ENCODE results near the gene ACTN4.

ACTN4 gene

DNA sequence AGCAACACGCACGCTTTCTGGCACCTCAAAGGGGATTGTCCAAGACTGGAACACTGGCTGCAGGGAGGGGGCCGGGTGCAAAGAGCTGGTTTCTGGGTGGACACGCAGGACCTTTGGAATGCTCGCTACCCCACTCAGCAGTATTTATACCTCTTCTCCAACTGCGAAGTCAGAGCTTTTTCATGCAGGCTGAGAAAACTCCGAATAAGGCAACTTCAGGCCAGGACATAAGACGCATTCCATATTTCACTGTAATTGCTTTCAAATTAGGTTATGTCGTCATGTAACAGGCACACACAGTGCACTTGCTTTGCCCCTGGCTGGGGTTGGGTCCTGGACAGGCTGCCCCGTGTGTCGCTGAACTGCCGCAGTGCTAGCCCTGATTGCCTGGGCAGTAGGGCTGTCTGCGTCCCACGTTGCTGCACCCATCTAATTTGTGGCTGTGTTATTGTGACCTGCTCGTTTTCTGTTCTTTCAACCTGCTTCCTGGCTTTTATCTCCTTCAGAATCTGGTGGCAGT lies 44.5 kb downstream of the ACTN4 start:
- H3K27ac ChIP-seq = no peak overlapping the region
- TF ChIP-seq, protein P1, sequence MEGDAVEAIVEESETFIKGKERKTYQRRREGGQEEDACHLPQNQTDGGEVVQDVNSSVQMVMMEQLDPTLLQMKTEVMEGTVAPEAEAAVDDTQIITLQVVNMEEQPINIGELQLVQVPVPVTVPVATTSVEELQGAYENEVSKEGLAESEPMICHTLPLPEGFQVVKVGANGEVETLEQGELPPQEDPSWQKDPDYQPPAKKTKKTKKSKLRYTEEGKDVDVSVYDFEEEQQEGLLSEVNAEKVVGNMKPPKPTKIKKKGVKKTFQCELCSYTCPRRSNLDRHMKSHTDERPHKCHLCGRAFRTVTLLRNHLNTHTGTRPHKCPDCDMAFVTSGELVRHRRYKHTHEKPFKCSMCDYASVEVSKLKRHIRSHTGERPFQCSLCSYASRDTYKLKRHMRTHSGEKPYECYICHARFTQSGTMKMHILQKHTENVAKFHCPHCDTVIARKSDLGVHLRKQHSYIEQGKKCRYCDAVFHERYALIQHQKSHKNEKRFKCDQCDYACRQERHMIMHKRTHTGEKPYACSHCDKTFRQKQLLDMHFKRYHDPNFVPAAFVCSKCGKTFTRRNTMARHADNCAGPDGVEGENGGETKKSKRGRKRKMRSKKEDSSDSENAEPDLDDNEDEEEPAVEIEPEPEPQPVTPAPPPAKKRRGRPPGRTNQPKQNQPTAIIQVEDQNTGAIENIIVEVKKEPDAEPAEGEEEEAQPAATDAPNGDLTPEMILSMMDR (conservative IDR thresholded peaks at IDR 0.05) = no peak
- no peak for TF ChIP-seq ZFX (IDR thresholded peaks at IDR 0.05)

DNA sequence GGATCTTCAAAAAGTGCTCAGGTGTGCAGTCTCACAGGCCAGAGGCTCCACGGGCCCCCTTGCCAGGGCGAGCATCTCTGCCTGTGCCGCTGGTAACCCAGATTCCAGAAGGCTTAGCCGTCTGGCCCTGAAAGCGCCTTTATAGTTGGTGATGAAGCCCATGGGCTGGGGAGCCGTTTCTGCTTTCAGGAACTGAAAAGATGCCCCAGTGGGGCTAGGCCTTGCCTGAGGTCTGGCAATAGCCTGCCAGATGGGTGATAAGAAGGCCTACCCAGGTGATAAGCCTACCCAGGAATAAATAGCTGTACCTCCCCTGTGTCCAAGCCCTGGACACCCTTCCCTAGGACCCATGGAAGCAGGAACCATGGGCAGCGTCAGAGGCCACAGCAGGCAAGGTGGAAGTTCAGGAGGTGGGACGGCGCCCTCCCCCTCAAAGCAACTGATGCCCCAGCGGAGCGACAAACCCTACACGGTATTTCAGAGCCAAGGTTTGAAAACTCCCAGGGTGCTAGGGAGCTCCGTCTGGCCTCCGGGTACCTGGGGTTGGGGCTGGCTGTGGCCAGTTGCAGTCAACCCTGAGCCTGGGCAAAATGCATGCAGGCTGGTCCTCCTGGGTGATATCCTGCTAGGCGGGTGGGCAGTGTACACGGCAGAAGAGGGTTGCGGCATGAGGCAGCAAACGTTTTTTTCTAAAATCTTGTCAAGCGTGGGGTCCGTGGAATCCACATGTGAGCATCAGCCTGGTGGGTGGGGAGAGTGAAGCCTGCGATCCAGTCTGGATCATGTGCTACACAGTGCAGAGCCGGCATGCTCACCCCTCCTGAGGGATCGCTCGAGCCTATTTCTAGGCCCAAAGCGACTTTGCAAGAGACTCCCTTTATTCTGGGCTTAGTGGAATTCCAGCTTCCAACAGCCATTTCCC lies 45.3 kb downstream of the ACTN4 start:
- no peak overlapping the region for H3K27ac ChIP-seq

DNA sequence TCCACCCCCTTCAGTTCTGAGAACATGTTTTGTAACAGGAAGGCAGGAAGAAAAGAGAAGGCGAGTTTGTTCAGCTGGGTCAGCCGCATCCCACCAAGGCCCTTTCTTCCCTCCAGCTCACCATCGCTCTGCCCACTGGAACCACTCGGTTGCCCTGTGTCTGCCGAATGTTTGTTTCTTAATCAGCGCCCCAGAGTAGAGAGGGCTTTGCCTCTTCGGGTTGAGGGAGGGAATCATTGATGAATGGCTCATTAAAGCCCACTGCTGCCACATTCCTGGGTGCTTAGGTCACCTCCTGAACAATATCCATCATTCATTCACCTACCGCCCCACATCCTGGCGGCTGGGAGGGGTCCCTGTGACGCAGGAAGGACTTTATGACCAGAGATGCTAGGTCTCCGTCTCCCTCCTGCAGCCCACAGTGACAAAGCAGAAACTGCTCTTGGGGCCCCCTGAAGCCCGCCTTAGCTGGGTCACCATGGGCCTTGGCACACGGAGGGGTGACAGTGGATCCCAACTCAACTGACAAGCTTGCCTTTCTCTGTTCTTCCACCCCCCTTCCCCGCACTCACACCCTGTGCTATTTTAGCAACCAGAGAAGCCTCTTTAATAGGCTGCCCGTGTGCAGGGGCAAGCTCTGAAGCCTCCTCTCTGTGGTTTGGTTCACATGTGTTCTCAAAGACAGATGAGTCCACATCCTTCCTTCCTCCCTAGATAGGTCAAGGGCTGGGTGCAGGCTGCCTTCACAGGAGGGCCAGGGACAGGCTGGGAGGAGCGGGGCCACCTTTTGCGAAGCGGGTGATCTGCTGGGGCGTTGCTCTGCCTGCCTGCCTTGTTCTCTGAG lies 46.2 kb downstream of the ACTN4 start:
- no peak overlapping the region for H3K27ac ChIP-seq
- TF ChIP-seq, protein P1 (conservative IDR thresholded peaks at IDR 0.05) = no peak
- no peak for TF ChIP-seq ZFX (IDR thresholded peaks at IDR 0.05)

More for the DNA sequence above, 45.3 kb downstream of the ACTN4 start:
- no peak for TF ChIP-seq ZFX (IDR thresholded peaks at IDR 0.05)
- TF ChIP-seq, protein P1 (conservative IDR thresholded peaks at IDR 0.05) = no peak

DNA sequence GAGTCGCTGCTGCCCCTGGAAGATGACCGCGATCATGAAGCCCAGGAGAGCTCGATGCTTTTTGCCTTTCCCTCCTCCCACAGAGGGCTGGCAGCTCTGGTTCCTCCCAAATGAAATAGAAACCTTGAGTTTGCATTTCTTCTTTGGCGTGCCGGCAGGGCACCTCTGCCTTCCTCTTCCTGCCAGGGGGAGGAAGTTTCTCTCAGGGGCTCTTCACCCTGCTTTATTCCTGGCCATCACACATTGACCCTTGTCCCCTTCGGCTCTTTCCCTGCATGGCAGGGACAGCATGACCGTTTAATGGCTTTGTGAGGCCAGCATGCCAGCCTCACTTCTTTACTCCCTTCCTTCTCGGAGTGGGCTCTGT lies 47.9 kb downstream of the ACTN4 start:
- no peak for TF ChIP-seq ZFX (IDR thresholded peaks at IDR 0.05)
- TF ChIP-seq, protein P1 (conservative IDR thresholded peaks at IDR 0.05) = no peak

DNA sequence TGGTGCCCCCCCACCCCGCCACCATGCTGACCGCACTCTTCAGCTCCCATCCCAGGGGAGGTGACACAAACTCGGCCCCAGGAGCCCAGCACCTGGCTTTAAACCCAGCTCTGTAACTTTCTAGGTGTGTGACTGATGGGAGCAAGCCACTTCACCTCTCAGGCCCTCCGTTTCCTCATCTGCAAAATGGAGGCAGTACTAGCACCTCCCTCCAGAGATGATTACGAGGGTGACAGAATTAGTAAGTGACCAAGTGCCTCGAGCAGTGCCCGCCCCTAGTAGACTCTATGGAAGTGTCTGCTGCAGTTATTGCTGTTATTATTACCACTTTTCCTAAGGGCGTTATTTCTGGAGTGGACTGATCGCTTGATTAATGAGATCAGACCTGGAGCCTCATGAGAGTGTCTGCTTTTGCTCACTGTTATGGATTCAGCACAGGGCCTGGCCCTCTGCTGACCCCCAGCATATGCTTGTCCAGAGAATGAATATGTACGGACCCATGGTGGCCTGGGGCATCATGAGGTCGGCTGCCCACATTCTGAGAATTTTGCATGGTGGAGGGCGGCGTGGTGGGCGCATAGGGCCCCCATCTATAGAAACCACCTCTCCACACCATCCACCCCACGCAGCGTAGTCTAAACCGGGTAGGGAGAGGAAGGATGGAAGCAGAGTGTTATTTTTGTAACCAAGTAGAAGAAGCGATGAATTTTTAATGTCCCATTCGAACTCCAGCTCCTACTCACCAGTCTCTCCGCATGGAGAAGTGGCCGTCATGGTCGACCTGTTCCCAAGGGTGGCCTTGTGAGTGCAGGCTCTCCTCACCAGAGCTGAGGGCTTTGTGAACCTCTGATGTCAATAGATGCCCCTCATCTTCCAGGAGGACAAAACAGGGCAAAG lies 48.6 kb downstream of the ACTN4 start:
- no peak overlapping the region for H3K27ac ChIP-seq
- TF ChIP-seq, protein P1 (conservative IDR thresholded peaks at IDR 0.05) = no peak
- TF ChIP-seq ZFX (IDR thresholded peaks at IDR 0.05) = no peak

More for the DNA sequence above, 47.9 kb downstream of the ACTN4 start:
- H3K27ac ChIP-seq = no peak overlapping the region

DNA sequence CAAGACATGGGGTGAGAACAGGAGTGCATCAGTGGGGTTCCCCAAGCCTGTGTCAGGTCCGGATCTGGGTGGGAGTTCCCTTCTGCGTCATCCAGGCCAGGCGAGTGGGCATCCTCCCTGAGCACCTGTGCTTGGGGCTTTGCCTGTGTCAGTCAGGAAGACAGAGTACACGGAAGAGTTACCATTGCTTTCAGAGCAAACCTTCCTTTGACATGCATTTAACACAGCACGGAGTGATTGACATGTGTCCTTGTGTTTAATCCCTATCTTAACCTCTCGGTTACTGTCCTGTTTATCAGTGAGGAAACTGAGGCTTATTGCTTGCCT lies 49.2 kb downstream of the ACTN4 start:
- TF ChIP-seq, protein P1 (conservative IDR thresholded peaks at IDR 0.05) = no peak
- no peak for TF ChIP-seq ZFX (IDR thresholded peaks at IDR 0.05)
- no peak overlapping the region for H3K27ac ChIP-seq

All from C4-2B (cell line).